HEK293T (cell line): ENCODE measurements around the gene AMN.

Source experiments
- ARNT ChIP-seq: fragments of 450-650 bp; IDR thresholded peaks from 2 replicates; pipeline ENCODE4 v1.6.1; 2017; ENCODE audit warnings: mild to moderate bottlenecking
- BHLHE40 ChIP-seq: fragments of 450-650 bp; IDR thresholded peaks from 2 replicates; pipeline ENCODE4 v1.6.1; 2016; ENCODE audit warnings: mild to moderate bottlenecking, moderate library complexity, borderline replicate concordance
- ELF4 ChIP-seq: fragments of 450-650 bp; IDR thresholded peaks from 2 replicates; pipeline ENCODE4 v1.6.1; 2017; ENCODE audit warnings: antibody characterized with exemption
- FOXA1 ChIP-seq: fragments of 450-650 bp; IDR thresholded peaks from 2 replicates; pipeline ENCODE4 v1.6.1; 2016; ENCODE audit warnings: mild to moderate bottlenecking
- FOXK2 ChIP-seq: fragments of 450-650 bp; IDR thresholded peaks from 2 replicates; pipeline ENCODE4 v1.6.1; 2016; ENCODE audit warnings: mild to moderate bottlenecking
- FOXM1 ChIP-seq: fragments of 450-650 bp; IDR thresholded peaks from 2 replicates; pipeline ENCODE4 v1.6.1; 2017; ENCODE audit warnings: mild to moderate bottlenecking, borderline replicate concordance
- HDGF ChIP-seq: fragments of 450-650 bp; IDR thresholded peaks from 2 replicates; pipeline ENCODE4 v1.6.1; 2017; ENCODE audit warnings: antibody characterized with exemption, borderline replicate concordance
- NFRKB ChIP-seq: fragments of 450-650 bp; IDR thresholded peaks from 2 replicates; pipeline ENCODE4 v1.6.1; 2016; ENCODE audit warnings: mild to moderate bottlenecking, moderate library complexity
- SP1 ChIP-seq: fragments of 450-650 bp; IDR thresholded peaks from 2 replicates; pipeline ENCODE4 v1.6.1; 2017
- SUZ12 ChIP-seq: fragments of 450-650 bp; IDR thresholded peaks from 2 replicates; pipeline ENCODE4 v1.6.1; 2016; ENCODE audit warnings: mild to moderate bottlenecking
- TARDBP ChIP-seq: fragments of 450-650 bp; IDR thresholded peaks from 2 replicates; pipeline ENCODE4 v1.6.1; 2016
- ZNF384 ChIP-seq: fragments of 450-650 bp; IDR thresholded peaks from 2 replicates; pipeline ENCODE4 v1.6.1; 2016

DNA sequence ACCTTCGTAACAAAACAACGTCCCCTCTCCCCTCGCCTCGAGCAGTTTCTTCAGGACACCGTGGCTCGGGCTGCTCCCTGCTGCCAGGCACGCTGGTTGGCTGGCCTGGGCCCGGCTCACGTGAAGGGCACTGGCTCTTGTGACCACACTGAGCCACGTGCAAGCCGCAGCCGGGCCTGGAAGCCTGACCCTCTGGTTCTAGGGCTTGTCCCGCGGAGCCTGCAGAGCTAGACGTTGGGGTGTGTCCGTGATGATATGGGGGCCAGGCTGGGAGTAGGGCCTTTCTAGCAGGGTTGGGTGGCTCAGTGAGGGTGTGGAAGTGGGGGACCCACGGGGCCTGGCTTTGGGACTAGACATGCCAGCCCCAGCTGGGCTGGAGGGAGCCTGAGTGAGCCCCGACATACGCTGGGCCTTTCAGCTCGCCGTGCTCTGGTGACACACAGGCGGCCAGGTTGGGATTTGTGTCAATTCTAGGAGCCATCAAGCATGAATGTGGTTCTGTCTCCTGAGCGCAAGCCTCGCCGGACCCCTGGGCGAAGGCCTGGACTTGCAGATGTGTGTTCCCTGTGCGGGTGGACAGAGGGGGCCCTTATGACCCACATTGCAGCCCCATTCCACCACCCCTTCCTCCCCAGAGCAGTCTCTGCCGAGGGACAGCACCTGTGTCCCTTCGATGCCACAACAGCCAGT is 13.6 kb upstream of the AMN start:
- TF ChIP-seq BHLHE40 (no peak), FOXM1 (no peak), FOXK2 (no peak), ELF4 (no peak), ZNF384 (no peak), SP1 (no peak), HDGF (no peak), SUZ12 (no peak), TARDBP (no peak), FOXA1 (no peak), NFRKB (no peak), ARNT (no peak)
